ENCODE results near the gene UPF3B.
"Not testable (repeated sequence)": the region's sequence is repeated elsewhere in the genome, so short reads cannot be mapped to it uniquely, and the experiment has no call there.

The UPF3B gene

GRCh38 chrX:119852382-119853353, at the start of gene UPF3B:
Gene UPF3B, minus strand, starts transcription at chrX:119852963. Its CDS starts 35 bp downstream, at chrX:119852928.
- DNase-seq: peak; percentile 98

DNA sequence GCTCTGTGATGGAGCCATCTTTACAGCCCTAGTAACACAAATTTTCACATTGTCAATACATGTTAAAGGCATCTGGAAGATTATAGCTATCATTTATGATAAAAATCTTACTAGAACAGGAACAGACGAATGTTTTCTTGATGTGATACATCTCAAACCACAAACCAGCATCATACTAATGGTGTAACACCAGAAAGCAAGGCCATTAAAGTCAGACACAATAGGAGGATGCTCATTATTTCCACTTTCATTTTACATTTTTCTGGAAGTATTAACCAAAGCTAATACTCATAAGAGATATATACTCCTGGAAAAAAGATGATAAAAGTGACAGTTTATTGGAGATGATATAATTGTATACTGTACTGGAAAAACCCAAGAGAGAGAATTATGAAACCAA, 48.2 kb upstream of the UPF3B start:
- DNase-seq: no peak

DNA sequence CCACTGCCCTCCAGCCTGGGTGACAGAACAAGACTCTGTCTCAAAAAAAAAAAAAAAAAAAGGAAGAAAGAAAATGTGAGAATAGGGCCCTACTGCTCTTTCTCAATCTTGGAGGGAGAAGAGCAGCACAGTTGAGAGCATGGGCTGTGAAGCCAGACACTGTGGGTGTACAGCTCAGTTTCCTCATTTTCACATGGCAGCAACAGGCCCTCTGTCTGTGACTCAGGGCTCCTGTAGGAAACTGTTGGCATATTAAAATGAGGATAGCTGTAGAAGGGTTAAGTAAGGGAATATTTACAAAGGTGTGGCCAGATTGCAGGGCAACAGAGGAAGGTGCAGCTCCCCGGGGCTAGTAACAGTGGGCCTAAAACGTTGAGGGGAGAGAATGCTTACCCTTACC, 46.4 kb upstream of the UPF3B start:
- no peak for DNase-seq

DNA sequence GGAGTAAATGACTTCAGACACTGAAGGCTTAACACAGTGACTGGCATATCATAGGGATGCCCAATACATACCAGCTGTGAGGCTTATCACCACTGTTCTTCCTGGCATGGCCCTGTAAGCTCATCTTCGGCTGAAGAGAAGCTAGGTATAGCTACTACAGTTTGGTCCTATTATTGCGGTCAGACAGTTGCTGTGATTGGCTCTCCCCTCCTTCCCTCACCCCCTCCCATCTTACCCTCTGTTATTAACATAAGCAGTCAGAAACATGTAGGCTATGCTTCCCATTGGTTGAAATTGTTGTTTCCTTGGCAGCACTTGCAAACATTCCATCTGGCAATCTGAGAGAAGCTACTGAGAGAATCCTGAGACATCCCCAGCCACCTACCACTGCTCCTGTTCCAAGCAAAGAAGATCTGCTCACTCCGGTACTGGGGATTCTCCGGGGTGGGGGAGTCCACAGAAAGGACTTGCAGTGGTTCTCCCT, 43.1 kb upstream of the UPF3B start, which contains the start of gene AKAP14:
TSS of gene AKAP14 (plus strand) at position 51 of the 484 bp plus-strand sequence. CDS start 7,331 bp downstream, outside the sequence.
- peak; percentile 12 for DNase-seq

DNA sequence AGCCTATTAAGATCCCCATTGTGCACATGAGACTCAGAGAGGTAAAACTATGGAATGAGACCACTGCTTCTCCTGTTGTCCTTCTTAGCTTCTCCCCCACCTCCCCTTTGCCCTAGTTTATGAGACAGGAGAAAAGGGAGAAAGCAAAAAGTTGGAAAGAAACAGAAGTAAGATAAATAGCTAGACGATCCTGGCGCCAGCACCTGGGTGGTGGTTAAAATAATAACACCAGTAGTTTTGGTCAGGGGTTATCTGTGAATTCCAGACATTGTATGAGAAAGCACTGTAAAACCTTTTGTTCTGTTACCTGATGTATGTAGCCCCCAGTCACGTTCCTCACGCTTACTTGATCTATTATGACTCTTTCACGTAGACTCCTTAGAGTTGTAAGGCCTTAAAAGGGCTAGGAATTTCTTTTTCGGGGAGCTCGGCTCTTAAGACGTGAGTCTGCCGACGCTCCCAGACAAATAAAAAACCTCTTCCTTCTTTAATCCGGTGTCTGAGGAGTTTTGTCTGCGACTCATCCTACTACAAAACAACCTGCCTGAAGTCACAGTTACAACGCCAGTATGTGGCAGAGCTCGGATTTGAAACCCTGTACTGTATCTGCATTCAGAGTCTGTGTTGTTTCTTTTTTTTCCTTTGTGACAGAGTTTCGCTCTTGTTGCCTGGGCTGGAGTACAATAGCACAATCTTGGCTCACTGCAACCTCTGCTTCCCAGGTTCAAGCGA, 39.4 kb upstream of the UPF3B start:
- not testable (repeated sequence) for DNase-seq

GRCh38 chrX:119890626-119891025, 37.9 kb upstream of the UPF3B start:
- DNase-seq: not testable (repeated sequence)

- DNase-seq: peak; percentile 14
These were observed 35.1 kb upstream of the UPF3B start for GRCh38 chrX:119887721-119888425.

GRCh38 chrX:119885554-119886428, 33.0 kb upstream of the UPF3B start:
- no peak for DNase-seq

- no peak for DNase-seq
These were observed 28.0 kb upstream of the UPF3B start for GRCh38 chrX:119880552-119881437.

DNA sequence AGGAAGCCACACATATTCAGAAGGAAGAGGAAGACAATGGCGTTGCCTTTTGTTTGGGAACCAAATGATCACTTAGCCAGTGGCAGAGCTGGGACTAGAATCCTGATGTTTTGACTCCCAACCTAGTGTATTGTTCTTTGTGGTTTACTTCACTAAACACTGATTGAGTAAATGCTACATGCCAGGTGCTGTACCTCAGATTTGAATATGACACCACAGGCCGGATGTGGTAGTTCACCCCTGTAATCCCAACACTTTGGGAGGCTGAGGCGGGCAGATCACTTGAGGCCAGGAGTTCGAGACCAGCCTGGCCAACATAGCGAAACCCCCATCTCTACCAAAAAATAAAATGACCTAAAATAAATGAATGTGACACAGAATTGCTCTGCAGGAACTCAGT, 27.3 kb upstream of the UPF3B start:
- DNase-seq: no peak

GRCh38 chrX:119878740-119879139, 26.0 kb upstream of the UPF3B start:
- DNase-seq: no peak

DNA sequence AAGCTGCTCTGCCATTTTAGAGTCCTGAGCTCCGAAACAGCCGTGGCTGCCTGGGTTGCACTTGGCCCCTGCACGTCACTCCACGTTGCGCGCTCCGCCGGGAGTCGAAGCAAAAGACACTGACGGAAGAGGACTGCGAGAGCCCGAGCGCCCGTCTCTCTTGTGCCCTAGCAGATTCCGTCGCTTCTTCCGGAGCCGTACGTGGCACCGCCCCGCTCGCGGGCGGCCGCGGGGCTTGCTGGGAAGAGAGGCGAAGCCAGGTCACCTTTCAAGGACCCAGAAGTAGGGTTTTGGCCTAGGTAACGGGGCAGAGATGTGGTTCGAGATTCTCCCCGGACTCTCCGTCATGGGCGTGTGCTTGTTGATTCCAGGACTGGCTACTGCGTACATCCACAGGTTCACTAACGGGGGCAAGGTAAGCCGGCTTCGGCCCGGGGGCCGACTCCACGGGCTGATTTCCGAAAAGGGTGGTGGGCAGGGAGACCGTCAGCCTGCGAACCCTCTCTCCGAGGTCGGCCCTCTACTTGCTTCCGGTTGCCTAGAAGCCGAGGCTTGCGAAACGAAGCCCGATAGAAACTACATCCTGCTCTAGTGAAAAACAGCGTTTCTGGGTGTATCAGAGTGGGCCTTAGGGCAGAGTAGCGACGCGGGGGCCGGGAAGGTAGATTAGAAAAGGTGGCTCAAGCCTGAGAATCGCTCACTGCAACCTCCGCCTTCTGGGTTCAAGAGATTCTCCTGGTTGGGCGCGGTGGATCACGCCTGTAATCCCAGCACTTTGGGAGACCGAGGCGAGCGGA, 19.0 kb upstream of the UPF3B start, which contains the start of the genes NDUFA1 and RNF113A:
TSS of gene NDUFA1 (plus strand) at position 234 of the 797 bp plus-strand sequence. CDS start at position 314, 80 bp downstream.
TSS of gene RNF113A (minus strand) at position 135 of the 797 bp plus-strand sequence. CDS start at position 15, 120 bp downstream.
- DNase-seq: peak; percentile 51

DNA sequence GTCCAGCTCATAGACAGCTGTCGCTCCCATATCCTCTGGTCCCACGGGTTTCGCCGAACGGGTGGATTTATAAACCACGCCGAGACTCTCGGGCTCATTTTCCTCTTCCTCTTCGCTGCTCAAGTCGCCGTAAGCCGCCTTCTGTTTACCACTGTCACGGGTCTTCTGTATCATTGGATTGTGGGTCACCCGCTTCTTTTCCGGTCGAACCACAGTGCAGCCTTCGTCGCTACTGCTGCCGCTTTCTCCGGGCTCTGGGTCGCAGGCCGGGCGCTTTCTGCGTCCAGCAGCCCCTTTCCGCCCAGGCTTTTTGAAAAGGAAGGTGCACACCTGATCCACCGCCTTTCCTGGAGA, 18.5 kb upstream of the UPF3B start:
- DNase-seq: no peak

GRCh38 chrX:119870626-119871131, 17.9 kb upstream of the UPF3B start:
- no peak for DNase-seq

DNA sequence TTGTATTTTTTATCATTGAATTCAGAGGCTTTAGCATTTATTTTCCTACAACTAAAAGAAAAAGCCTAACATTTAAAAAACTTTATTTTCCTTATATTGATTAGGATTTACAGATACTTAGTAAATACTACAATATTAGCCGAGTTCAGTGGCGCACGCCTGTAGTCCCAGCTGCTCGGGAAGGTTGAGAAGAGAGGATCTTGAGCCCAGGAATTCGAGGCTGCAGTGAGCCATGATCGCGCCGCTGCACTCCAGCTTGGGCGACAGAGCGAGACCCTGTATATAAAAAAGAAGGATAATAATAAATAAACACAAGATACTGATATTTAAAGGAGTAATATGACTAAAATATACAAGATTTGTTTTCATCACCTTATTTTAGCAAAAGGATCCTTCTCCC, 681 bp upstream of the UPF3B start:
- no peak for DNase-seq

GRCh38 chrX:119833905-119834304, 18.9 kb downstream of the UPF3B start:
- no peak for DNase-seq

DNA sequence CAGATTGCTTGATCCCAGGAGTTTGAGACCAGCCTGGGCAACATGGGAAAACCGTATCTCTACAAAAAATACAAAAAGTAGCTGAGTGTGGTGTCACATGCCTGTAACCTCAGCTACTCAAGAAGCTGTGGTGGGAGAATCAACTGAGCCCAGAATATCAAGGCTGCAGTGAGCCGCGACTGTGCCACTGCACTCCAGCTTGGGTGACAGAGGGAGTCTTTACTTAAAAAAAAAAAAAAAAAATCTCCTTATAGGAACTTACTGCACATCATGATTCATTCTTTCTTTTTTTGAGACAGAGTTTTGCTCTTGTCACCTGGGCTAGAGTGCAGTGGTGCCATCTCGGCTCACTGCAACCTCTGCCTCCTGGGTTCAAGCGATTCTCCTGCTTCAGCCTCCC, 24.3 kb downstream of the UPF3B start:
- no peak for DNase-seq

DNA sequence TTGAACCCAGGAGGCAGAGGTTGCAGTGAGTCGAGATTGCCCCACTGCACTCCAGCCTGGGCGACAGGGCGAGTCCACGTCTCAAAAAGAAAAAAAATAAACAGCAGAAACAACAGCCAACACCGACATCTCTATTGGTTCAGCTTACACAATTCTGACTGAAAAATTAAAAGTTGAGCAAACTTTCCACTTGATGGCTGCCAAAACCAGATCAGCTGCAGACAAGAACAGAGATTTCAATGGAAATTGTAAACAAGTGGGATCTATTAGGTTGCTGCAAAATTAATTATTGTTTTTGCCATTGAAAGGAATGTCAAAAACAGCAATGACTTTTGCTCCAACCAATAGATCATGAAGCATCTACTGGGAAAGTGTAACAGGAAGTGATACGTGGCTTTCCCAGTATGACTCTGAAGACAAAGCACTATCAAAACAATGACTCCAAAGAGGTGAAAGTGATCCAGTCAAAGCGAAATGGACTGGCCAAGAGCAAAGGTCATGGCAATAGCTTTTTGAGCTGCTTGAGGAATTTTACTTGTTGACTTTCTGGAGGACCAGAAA, 26.3 kb downstream of the UPF3B start:
- DNase-seq: no peak

- not testable (repeated sequence) for DNase-seq
These were observed 28.5 kb downstream of the UPF3B start for GRCh38 chrX:119824221-119824620.

Measured in NCI-H1436 treated with DMSO at 0.1 percent for 48 hours (cell line).